Islet precursor cell (in vitro differentiated cells): Measurements from ENCODE around the gene RCL1.
"Not testable (repeated sequence)": the region's sequence is repeated elsewhere in the genome, so short reads cannot be mapped to it uniquely, and the experiment has no call there.

Experiments used
- DNase-seq: peaks from one replicate; pipeline ENCODE4 v3.0.0-alpha.2; 2018

Gene RCL1

DNA sequence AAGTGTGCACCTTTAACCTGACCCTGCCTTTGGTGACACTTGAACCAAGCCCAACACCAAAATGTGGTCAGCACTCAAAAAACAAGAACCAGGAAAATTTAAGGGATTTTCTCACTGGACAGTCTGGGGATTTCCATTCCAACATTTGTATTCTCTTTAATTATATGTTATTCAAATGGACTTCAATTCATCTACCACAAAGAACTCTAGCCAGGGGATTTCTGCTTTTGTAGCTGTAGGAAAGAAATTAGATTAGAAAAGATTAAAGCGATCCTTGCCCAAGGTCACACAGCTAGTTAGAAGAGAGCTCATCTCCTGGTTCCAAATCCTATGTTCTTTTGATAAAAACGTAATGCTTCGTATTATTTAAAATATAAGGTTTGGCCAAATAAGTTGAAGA, 97.5 kb downstream of the RCL1 start:
- DNase-seq: no peak

DNA sequence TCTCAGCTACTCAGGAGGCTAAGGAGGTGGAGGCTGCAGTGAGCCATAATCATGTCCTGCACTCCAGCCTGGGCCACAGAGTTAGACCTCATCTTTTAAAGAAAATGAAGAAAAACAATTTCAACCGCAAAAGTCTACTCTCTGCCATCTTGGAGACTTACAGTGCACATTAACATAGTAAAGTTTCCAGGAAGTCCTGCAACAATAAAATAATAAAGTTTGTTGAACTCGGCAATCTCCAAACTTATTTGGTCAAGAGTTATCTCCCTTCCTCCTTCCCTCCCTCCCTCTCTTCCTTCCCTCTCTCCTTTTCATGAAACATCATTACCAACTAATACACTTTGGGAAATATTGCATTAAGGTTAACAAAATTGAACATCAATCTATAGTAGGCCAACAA, 98.2 kb downstream of the RCL1 start:
- DNase-seq: no peak

DNA sequence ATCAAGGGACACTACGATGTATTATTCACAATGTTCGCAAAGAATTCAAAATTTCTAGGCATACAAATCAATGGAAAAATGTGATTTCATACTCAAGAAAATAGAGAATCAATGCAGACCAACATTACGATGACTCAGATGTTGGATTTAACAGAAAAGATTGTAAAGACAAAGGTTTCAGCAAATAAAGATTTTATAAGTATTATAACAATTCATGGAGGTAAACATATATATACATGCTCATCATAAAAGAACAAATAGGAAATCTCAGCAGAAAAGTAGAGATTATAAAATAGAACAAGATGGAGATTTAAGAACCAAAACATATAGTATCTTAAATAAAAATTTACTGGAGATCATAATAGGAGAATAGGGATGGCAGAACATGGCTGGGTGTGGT, 98.9 kb downstream of the RCL1 start:
- DNase-seq: no peak

DNA sequence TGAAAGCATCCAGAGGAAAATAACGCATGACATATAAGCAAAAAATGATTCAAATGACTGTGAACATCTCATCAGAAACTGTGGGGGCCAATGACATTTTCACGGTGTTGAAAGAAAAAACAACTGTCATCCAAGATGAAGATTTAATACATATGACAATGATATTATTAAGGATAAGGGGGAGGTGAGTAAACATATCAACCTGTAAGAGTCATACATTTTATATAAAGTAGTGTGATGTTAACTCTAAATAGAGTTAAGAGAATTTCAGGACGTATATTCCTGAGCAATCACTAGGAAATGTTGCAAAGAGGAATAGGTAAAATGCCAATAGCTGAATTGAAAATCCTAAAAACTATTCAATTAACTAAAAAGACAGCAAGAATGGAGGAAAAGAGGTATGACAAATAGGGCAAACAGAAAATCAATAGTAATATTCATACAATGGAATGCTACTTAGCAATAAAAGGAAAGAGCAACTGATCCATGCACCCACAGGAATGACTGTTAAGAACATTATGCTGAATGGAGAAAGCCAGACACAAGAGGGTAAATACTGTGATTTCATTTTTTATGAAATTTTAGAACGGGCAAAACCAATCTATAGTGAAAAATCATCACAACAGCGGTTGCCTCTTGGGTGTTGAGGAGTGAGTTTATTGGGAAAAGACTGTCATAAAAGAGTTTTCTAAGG, 99.9 kb downstream of the RCL1 start:
- DNase-seq: no peak

DNA sequence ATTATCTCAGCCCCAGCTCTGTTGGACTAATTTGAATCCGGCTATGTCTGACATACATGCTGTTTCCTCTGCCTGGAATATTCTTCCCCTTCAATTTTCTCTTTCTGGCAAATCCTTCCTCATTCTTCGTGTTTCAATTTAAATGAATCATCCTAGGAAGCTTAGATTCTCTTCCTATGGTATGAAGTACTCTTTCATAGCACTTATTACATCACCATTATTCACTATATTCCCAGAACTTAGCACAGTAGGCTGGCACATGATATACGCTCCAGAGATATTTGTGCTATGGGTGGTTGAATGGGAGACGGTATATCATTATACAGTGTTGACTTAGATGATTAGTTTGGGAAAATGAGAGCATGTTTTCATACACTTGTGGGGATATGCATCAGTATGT, 101.3 kb downstream of the RCL1 start:
- no peak for DNase-seq

DNA sequence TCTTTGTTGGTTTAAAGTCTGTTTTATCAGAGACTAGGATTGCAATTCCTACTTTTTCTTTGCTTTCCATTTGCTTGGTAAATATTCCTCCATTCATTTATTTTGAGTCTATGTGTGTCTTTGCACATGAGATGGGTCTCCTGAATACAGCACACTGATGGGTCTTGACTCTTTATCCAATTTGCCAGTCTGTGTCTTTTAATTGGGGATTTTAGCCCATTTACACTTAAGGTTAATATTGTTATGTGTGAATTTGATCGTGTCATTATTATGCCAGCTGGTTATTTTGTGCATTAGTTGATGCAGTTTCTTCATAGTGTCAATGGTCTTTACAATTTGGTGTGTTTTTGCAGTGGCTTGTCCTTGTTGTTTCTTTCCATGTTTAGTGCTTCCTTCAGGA, 107.1 kb downstream of the RCL1 start:
- not testable (repeated sequence) for DNase-seq

DNA sequence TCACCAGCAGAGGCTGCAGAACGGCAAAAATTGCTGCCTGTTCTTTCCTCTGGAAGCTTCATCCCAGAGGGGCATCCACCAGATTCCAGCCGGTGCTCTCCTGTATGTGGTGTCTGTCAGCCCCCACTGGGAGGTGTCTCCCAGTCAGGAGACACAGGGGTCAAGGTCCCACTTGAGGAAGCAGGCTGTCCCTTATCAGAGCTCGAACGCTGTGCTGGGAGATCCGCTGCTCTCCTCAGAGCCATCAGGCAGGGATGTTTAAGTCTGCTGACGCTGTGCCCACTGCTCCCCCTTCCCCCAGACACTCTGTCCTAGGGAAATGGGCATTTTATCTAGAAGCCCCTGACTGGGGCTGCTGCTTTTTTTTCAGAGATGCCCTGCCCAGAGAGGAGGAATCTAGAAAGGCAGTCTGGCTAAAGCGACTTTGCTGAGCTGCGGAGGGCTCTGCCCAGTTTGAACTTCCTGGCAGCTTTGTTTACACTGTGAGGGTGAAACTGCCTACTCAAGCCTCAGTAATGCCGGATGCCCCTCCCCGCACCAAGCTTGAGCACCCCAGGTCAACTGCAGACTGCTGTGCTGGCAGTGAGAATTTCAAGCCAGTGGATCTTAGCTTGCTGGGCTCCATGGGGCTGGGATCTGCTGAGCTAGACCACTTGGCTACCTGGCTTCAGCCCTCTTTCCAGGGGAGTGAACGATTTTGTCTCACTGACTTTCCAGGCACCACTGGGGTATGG, 108.8 kb downstream of the RCL1 start:
- DNase-seq: peak; percentile 71

DNA sequence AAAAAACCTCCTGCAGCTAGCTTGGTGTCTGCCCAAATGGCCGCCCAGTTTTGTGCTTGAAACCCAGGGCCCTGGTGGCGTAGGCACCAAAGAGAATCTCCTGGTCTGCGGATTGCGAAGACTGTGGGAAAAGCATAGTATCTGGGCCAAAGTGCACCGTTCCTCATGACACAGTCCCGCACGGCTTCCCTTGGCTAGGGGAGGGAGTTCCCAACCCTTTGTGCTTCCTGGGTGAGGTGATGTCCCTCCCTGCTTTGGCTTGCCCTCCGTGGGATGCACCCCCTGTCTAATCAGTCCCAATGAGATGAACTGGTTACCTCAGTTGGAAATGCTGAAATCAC, 109.4 kb downstream of the RCL1 start:
- DNase-seq: no peak

DNA sequence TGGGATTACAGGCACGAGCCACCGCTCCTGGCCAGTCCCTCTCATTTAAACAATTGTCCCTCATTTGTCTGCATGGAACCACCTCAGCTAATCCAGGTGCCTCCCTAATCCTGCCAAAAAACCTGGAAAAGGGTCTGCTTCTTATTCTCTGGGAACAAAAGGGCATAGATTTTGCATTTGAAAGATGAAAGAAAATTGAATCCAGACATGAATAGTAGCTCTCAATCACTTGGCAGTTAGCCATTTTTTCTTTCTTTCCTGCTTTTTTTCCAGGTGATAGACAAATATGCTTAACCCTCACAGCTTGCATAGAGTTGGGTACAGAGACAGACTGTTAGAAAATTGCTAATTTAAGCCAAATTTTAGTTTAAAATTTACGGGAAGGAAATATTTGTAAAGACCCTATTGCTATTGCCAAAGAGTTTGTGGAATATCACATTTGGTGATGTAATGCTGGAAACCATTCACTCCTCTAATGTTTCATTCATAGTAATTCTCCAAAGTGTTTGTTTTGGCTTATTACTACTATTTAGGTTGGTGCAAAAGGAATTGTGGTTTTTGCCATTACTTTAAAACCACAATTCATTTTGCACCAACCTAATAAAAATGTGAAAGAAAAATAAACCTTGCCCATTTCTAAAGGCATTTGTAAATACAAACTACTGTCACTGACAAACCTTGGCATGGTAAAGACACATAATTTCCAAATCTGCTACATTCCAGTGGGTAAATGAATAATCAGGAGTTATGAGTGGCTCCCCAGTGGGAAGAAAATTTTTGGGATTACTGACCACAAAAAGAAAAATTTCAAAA, 111.8 kb downstream of the RCL1 start:
- no peak for DNase-seq

DNA sequence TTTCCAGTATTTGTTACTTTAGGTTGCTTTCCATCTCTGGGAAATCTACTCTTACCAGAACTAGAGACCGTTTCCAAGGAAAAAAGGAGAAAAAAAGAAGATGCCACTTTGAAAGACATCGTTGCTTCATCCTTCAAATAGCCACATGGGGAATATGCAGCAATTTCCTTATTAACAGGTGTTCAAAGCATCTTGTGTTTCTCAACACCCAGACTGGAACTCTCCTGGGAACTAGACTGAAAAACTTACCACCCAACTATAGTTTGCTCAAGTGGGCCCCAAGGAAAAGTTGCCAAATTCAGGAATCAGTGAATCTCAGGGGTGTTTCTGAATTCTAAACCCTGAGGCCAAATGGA, 112.4 kb downstream of the RCL1 start:
- no peak for DNase-seq
